ENCODE results near the gene F8A2. TPM values are rescaled to one million over a fixed set of nuclear protein-coding genes. Genes with fewer than 3 reads are reported as not detected.
"Not testable (repeated sequence)": the region's sequence is repeated elsewhere in the genome, so short reads cannot be mapped to it uniquely, and the experiment has no call there.

The F8A2 gene
- not detected in 2 replicates for total RNA-seq

DNA sequence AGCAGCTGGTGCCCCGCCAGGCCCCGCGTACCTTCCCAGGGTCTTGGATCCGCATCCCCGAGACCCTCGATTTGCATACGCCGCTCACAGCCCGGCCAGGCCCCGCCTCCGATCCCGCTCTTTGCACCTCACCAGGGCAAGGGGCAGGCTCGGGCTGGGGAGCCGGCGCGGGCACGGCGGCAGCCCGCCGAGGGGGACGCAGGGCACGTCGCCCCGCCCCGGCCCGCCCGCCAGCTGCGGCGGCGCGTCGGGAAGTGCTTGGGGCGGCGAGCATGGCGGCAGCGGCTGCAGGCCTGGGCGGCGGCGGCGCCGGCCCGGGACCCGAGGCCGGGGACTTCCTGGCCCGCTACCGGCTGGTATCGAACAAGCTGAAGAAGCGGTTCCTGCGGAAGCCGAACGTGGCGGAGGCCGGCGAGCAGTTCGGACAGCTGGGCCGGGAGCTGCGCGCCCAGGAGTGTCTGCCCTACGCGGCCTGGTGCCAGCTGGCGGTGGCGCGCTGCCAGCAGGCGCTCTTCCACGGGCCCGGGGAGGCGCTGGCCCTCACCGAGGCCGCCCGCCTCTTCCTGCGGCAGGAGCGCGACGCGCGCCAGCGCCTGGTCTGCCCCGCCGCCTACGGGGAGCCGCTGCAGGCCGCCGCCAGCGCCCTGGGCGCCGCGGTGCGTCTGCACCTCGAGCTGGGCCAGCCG lies at the start of gene F8A2:
TSS of gene F8A2 (plus strand) at position 253 of the 686 bp plus-strand sequence. CDS start at position 273, 20 bp downstream.
- intact Hi-C loops (cut with micrococcal nuclease): not testable (repeated sequence)

DNA sequence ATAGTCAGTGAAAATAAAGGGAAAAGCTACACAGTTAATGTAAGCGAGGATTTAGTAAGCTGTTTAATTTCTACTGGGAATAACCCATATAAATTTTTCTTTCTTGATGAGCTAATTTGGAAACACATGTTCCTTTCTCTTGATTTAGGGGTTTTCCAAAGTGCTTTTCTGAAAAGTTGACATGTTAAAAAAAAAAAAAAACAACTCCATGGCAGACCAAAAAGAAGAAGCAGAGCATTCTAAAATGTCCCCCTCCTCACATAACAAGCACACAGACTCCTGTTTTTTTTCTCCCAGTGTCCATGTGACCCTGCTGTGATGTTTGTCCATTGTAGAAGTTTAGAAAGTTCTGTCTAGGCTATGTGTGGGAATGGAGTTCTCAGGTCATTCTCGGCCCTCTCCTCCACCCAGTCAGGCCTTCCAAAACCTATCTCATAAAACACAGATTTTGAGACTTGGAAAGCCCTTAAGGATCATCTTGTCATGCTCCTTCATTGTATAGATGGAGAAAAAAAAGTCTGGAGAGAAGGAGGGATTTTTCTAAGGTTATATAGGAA lies 48.3 kb upstream of the F8A2 start:
- intact Hi-C loops (cut with micrococcal nuclease): no loop called here

DNA sequence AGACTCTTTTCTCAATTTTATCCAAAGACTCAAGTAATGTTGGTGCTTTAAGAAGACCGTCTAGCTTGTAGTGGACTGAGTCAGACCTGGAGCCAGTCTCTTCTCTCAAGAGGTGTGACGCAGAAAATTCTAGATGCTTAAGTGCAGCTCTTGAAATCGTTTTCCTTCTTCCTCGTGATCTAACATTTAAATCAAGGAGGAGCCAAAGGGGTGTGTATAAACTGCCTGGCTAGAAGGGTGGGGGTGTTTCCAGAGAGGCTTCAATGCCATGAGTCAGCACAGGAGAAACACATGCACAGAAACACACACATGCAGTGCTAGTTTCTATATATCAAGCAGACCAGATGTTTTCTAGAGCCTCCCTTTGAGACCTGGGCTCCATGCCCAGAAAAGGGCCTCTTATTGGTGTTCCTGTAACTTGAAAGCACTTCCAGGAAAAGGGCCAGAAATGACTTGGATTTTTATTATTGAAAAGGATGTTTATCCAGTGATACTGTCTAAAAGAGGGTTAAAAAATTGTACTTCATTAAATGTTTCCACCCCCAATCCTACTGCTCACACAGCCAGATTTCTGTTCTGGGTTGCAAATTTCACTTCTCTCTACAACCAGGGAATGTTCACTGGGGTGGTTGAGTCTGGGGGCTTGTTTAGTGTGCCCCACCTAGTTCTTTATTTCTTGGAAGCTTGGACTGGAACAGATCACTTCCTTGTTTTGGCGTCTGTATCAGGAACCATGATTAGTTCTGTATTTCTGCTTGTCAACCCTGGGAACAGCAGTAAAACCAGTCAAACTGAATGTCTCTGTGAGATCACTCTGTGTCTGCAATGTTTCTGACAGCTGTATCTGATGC lies 47.2 kb upstream of the F8A2 start, which contains the start of gene CLIC2:
TSS of gene CLIC2 (minus strand) at position 129 of the 851 bp plus-strand sequence. CDS start 187 bp downstream, outside the sequence.
- intact Hi-C loops (cut with micrococcal nuclease): no loop called here

DNA sequence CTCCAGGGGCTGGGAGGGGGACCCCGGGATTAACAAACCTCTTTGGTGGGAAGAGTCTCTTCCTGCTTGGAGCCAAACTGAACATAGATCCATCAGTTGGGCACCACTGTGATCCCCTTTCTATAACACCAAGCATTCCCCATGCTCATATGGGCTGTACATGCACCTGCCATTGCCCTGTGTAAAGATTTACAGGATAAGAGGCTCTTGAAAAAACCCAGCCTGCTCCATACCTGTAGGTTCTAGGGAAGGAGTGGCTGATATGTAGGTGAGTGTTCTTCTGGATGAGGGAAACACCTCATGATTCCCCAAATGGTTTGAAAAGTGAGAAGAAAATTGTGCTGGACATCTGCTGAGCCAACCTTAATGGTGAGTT lies 46.6 kb upstream of the F8A2 start:
- intact Hi-C loops (cut with micrococcal nuclease): not testable (repeated sequence)

DNA sequence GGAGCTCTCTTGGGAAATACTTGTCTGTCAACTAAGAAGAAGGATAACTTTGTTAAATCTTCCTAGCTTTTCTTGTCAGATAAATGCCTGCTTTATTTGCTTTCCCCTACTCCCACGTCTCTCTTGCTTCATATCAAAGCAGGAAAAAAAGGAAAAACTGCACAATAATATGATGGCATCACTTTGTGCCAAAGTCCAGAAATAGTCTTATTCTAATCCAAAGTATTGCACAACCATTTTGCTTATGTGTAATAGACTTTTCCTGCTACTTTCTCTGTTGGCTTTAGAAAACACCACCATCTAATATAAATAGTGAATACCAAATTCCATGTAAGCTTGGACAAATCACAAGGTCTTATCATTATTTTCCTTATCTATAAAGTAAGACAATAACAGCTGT lies 36.2 kb upstream of the F8A2 start:
- intact Hi-C loops (cut with micrococcal nuclease): not testable (repeated sequence)

DNA sequence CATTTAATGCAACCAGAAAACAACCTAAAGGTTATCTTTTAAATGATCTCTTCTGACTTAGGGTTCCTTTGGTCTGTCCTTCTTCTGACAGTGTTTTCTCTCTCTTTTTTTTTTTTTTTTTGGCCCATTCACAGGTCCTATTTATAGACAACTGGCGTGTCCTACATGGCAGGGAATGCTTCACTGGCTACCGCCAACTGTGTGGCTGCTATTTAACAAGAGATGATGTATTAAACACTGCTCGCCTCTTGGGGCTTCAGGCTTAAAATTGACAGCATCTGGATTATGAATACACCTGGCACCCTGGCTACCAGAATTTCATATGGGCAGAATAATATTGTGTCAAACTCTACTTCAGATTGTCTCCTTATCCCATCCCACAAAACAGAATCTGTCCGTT lies 32.4 kb upstream of the F8A2 start:
- intact Hi-C loops (cut with micrococcal nuclease): not testable (repeated sequence)

DNA sequence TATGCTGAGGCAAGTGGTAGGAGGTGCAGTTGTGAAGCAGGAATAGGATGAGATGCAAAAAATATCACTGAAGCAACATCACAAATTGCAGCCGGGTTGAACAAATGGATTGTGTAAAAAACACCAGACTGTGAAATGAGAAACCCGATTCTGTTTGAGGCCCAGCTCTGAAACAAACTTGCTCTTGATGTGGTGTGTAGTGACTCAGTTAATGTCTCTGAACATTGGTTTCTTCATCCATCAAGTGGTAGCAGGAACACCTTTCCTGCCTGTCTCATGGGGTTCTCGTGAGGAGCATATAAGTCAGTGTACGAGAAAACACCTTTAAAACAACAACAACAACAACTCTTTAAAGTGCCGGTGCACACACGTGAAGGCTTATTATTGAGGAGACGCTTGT lies 18.2 kb upstream of the F8A2 start:
- intact Hi-C loops (cut with micrococcal nuclease): not testable (repeated sequence)

DNA sequence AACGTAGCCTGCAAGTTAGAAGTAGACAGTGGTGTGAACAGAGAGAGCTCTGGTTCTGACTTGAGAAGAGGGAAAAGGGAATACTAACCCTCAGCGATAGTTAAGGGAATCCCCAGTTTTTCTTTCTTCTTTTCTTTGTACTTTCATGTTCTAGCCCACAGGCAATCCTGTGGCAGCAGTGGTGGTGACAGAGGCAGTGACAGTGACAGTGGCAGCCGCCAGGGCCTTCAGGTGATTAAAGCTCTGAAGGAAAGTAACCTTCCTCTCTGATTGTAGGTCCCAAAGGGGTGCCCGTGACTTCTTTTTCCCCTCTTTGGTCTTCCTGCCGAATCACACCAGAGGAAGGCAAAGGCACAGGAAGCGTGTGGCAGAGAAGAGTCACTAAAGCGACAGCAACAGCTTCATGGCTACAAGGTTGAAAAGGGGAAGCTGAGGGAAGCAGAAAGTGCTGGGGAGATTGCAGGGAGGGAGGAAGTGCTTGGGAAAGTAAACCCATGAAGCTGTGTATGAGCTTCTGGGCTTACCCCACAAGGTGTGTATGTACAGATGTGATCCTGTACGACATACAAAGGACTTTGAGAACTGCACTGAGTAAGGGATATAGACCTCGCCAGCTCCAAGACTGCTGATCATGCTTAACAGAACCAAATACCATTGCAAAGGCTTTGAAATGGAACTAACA lies 8.0 kb upstream of the F8A2 start:
- intact Hi-C loops (cut with micrococcal nuclease): not testable (repeated sequence)

DNA sequence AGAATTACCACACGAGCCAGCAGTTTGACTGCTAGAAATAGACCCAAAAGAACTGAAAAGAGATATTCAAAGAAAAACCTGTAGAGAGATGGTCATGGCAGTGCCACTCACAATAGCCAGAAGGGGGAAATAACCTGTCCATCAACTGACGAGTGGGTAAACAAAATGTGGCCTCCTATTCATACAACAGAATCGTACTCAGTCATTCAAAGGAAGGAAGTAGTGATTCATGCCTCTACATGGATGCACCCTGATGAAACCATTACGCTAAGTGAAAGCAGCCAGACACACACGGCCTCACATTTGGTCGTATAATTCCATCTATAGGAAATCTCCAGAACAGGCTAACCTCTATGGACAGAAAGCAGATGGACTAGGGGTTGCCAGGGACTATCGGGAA lies 2.1 kb upstream of the F8A2 start:
- intact Hi-C loops (cut with micrococcal nuclease): not testable (repeated sequence)

DNA sequence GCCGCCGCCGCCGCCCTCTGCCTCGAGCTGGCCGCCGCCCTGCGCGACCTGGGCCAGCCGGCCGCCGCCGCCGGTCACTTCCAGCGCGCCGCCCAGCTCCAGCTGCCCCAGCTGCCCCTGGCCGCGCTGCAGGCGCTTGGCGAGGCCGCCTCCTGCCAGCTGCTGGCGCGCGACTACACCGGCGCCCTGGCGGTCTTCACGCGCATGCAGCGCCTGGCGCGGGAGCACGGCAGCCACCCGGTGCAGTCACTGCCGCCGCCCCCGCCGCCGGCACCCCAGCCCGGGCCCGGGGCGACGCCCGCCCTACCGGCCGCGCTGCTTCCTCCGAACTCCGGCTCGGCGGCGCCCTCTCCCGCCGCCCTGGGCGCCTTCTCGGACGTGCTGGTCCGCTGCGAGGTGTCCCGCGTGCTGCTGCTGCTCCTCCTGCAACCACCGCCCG lies 653 bp downstream of the F8A2 start:
- intact Hi-C loops (cut with micrococcal nuclease): not testable (repeated sequence)

DNA sequence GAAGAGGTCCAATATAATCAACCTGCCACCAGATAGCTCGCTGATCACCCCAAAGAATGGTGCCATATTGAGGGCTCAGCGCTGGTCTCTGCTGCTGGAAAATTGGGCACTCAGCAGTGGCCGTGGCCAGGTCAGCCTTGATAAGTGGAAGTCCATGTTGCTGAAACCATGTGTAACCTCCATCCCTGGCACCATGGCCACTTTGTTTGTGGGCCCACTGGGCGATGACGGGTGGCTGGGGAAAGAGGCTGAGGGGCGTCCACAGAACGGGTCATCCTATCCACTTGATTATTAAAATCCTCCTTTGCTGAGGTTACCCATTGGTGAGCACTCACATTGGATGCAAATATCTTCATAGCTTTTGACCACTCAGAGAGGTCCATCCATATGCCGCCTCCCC lies 7.7 kb downstream of the F8A2 start:
- intact Hi-C loops (cut with micrococcal nuclease): no loop called here

DNA sequence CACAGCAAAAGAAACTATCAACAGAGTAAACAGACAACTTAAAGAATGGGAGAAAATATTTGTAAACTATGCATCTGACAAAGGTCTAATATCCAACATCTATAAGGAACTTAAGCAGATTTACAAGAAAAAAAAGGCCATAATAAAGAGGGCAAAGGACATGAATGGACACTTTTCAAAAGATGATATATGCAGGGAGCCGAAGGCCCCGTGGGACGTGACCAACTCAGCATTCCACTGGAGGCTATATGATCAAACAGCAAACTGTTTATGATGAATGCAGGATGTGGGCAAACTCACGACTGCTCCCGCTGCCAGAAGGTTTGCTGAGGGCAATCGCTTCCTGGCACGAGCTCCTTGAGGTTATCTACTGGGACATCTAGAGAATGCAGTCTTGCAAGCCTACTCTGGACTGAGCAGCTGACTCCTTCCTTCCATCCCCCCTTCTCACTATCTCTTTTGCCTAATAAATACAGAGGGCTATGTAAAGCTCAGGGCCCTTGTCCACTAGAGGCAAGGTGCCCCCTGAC lies 12.9 kb downstream of the F8A2 start:
- intact Hi-C loops (cut with micrococcal nuclease): not testable (repeated sequence)

DNA sequence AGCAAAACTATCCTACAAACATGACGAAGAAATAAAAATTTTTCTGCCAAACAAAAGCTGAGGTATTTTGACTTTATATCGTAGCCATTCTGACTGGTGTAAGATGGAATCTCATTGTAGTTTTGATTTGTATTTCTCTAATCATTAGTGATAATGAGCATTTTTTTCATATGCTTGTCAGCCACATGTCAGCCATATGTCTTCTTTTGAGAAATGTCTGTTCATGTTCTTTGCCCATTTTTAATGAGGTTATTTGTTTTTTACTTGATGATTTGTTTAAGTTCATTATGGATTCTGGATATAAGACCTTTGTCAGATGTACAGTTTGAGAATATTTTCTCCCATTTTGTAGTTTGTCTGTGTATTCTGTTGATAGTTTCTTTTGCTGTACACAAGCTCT lies 24.5 kb downstream of the F8A2 start:
- intact Hi-C loops (cut with micrococcal nuclease): no loop called here

DNA sequence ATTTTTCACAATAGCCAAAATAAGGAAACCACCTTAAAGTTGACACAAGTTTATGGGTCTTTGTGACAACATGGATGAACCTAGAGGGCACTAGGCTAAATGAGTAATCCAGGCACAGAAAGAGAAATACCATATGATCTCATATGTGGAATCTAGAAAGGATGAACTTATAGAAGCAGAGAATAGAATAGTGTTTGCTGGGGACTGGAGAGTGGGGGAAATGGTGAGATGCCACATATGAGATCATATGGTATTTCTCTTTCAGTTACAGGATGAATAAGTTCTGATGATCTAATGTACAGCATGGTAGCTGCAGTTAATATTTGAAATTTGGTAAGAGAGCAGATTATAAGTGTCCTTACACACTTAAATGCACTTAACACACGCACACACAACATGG lies 35.9 kb downstream of the F8A2 start:
- intact Hi-C loops (cut with micrococcal nuclease): no loop called here

Other genes with a start within 250 kb of the F8A2 start
- gene VBP1, start 165.6 kb upstream of the F8A2 start, total RNA-seq: 63.8 and 69.1 TPM in 2 replicates
- gene RAB39B, start 117.6 kb upstream of the F8A2 start, total RNA-seq: 8.4 and 8.7 TPM in 2 replicates
- gene CLIC2, start 47.5 kb upstream of the F8A2 start, total RNA-seq: 0.52 and 1.1 TPM in 2 replicates
- gene F8A3, start 76.5 kb downstream of the F8A2 start, total RNA-seq: 25.3 and 29.6 TPM in 2 replicates
- gene SPRY3, start 230.5 kb downstream of the F8A2 start, total RNA-seq: 0.50 and 0.52 TPM in 2 replicates
- 9.5 and 10.3 TPM in 2 replicates for gene TMLHE, start 230.9 kb downstream of the F8A2 start, total RNA-seq